Subcutaneous adipose tissue (tissue), 4 donors: ENCODE results near the gene NR3C1. TPM values are rescaled to one million over a fixed set of nuclear protein-coding genes. Genes with fewer than 3 reads are reported as not detected.

Experiments
- total RNA-seq, 4 donors: library from RNA; depleted of rRNA; stranded (reverse); fragments of >200 nt; gene quantifications; one replicate each; pipeline ENCODE4 v1.1.0, GENCODE V29; 2016
- TF ChIP-seq, protein P1 (sequence below): fragments of 450-650 bp; IDR thresholded peaks from one replicate; pipeline ENCODE4 v1.5.1; 2016; ENCODE audit warnings: low read depth, mild to moderate bottlenecking, control low read depth, antibody characterized with exemption, moderate library complexity

Gene NR3C1
- total RNA-seq, 4 donors from 2014 or later: 86.2 to 174 (median 95.1) TPM

DNA sequence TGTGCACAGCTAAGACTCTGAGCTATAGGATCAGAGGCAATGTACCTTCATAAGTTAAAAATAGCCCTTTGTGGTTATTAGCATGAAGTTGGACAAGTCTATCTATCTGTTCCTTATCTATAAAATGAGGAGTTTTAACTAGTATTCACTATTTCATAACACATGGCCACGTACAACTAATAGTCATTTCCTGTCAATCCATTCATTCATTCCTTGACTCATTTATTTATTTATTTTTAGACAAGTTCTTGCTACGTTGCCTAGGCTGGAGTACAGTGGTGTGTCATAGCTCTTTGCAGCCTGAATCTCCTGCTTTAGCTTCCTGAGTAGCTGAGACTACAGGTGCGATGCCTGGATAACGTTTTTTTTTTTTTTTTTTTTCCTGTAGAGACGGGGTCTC lies 92.1 kb downstream of the NR3C1 start:
- TF ChIP-seq, protein P1, sequence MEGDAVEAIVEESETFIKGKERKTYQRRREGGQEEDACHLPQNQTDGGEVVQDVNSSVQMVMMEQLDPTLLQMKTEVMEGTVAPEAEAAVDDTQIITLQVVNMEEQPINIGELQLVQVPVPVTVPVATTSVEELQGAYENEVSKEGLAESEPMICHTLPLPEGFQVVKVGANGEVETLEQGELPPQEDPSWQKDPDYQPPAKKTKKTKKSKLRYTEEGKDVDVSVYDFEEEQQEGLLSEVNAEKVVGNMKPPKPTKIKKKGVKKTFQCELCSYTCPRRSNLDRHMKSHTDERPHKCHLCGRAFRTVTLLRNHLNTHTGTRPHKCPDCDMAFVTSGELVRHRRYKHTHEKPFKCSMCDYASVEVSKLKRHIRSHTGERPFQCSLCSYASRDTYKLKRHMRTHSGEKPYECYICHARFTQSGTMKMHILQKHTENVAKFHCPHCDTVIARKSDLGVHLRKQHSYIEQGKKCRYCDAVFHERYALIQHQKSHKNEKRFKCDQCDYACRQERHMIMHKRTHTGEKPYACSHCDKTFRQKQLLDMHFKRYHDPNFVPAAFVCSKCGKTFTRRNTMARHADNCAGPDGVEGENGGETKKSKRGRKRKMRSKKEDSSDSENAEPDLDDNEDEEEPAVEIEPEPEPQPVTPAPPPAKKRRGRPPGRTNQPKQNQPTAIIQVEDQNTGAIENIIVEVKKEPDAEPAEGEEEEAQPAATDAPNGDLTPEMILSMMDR: no peak

GRCh38 chr5:143309661-143310431 lies 93.6 kb downstream of the NR3C1 start:
- TF ChIP-seq, protein P1: no peak

DNA sequence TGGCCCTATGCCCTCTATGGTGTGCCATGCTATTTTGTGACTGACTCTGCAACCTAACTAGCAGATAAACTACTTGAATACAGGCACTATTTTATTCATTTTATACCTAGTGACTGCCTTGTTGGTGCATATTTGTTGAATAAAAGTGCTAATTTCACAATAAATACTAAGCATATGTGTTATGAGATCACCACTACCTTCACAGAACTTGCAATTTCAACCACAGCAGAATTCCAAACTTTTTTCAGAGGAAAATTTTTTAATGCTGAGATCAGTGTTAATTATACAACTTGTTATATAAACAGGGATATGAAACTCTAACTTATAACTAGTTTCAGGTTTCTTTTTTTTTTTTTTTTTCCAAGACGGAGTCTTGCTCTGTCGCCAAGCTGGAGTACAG lies 94.8 kb downstream of the NR3C1 start:
- TF ChIP-seq, protein P1: no peak

GRCh38 chr5:143306040-143306439 lies 97.4 kb downstream of the NR3C1 start:
- TF ChIP-seq, protein P1: no peak

GRCh38 chr5:143304836-143305475 lies 98.5 kb downstream of the NR3C1 start:
- TF ChIP-seq, protein P1: no peak

- TF ChIP-seq, protein P1: no peak
These were observed 101.0 kb downstream of the NR3C1 start for GRCh38 chr5:143302341-143303045.

DNA sequence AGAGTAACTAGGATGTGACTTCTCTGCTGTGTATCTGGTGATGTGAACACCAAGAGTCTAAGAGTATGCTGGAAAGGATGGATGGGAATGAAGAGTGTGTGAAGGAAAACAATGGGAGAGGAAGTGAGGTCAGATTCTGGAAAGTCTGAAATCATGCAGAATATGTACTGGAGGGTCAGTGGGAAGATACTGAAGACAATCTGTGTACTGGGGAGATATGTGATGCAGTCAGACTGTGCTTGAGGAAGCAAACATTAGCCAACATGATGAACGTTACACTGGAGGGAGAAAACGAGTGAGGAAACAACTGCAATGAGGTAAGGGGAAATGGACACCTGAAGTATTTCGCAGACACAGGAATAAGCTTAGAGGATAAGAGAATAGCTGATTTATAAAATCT lies 105.7 kb downstream of the NR3C1 start:
- TF ChIP-seq, protein P1: no peak
